22Rv1 (cell line): Measurements from ENCODE around the gene ACACB.

ENCODE experiments used
- ZFX ChIP-seq: fragments of 450-650 bp; IDR thresholded peaks from 2 replicates; pipeline ENCODE4 v1.6.1; 2017; ENCODE audit warnings: antibody characterized with exemption, borderline replicate concordance
- TF ChIP-seq, protein P1 (sequence below): fragments of 450-650 bp; IDR thresholded peaks from 2 replicates; pipeline ENCODE4 v1.5.1; 2017; ENCODE audit warnings: mild to moderate bottlenecking

DNA sequence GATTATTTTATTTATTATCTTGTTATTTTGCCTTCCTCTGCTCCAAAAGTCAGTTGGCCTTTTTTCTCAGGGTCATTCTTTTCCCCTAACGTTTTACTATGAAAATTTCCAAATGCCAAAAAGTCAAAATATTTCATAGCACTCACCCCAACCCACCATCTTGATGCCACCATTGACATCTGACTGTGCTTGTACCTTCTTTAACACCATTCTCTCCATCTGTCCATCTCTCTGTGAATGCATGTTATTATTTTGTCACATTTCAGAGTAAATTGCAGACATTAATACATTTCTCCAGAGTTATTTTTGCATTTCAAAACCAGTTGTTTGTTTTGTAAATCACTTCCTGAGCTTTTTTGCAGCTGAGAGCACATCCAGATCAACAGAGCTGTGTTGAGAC lies 154.1 kb downstream of the ACACB start:
- TF ChIP-seq, protein P1, sequence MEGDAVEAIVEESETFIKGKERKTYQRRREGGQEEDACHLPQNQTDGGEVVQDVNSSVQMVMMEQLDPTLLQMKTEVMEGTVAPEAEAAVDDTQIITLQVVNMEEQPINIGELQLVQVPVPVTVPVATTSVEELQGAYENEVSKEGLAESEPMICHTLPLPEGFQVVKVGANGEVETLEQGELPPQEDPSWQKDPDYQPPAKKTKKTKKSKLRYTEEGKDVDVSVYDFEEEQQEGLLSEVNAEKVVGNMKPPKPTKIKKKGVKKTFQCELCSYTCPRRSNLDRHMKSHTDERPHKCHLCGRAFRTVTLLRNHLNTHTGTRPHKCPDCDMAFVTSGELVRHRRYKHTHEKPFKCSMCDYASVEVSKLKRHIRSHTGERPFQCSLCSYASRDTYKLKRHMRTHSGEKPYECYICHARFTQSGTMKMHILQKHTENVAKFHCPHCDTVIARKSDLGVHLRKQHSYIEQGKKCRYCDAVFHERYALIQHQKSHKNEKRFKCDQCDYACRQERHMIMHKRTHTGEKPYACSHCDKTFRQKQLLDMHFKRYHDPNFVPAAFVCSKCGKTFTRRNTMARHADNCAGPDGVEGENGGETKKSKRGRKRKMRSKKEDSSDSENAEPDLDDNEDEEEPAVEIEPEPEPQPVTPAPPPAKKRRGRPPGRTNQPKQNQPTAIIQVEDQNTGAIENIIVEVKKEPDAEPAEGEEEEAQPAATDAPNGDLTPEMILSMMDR = no peak
- TF ChIP-seq ZFX = no peak
